Stimulated activated CD8-positive, alpha-beta memory T cell treated with anti-CD3 and anti-CD28 coated beads, Interleukin-7, amount 100 ng/mL, for 24 hours (primary cell): ENCODE data around the gene NLRP1.

Experiments
- DNase-seq: peaks from one replicate; pipeline ENCODE4 v3.0.0-alpha.2; 2020; ENCODE audit warnings: low read depth

The NLRP1 gene

GRCh38 chr17:5473906-5474305 lies 110.4 kb downstream of the NLRP1 start:
- DNase-seq, result no peak

- no peak for DNase-seq
Measured at GRCh38 chr17:5472511-5472910, 111.8 kb downstream of the NLRP1 start.

- no peak for DNase-seq
Measured at GRCh38 chr17:5468075-5468473, 116.2 kb downstream of the NLRP1 start.

- DNase-seq, result no peak
Measured at GRCh38 chr17:5467416-5467815, 116.9 kb downstream of the NLRP1 start.

- DNase-seq, result no peak
Measured at GRCh38 chr17:5466295-5466694, 118.0 kb downstream of the NLRP1 start.

GRCh38 chr17:5464717-5465507 lies 119.4 kb downstream of the NLRP1 start:
- no peak for DNase-seq
